Neutrophil (primary cell): ENCODE data around the gene ALOX15B.
A peak's percentile ranks its signal among the peaks of the same experiment; 100 is the strongest.

Experiments
- H3K27ac ChIP-seq: fragments of 200-600 bp; sonication (generic); 2 replicates; pipeline ENCODE4 v1.5.1; 2016; ENCODE audit warnings: mild to moderate bottlenecking, moderate library complexity
- H3K27me3 ChIP-seq: fragments of 200-600 bp; sonication (generic); 2 replicates; pipeline ENCODE4 v1.6.0; 2016; ENCODE audit warnings: mild to moderate bottlenecking
- H3K36me3 ChIP-seq: fragments of 200-600 bp; sonication (generic); 2 replicates; pipeline ENCODE4 v1.5.1; 2017
- H3K4me1 ChIP-seq, 2 experiments: fragments of 200-600 bp in 1 of 2; sonication (generic) in 1 of 2; 1 replicate in 1 of 2; 2 replicates in 1 of 2; pipeline versions ENCODE4 v1.5.1 to v1.6.1; 2013 to 2016; ENCODE audit warnings: low read depth in 1 of 2, low read length in 1 of 2, mild to moderate bottlenecking in 1 of 2, moderate library complexity in 1 of 2; ENCODE audit not compliant: control insufficient read depth in 1 of 2, insufficient read depth in 1 of 2
- H3K4me3 ChIP-seq, 2 experiments: fragments of 200-600 bp in 1 of 2; sonication (generic) in 1 of 2; 1 replicate in 1 of 2; 2 replicates in 1 of 2; pipeline ENCODE4 v1.5.1; 2013 to 2016; ENCODE audit warnings: low read depth in 1 of 2, low read length in 1 of 2, mild to moderate bottlenecking in 1 of 2, moderate library complexity in 1 of 2
- H3K9me3 ChIP-seq: fragments of 200-600 bp; sonication (generic); 2 replicates; pipeline ENCODE4 v1.5.1; 2016
- TF ChIP-seq, protein P1 (sequence below): fragments of 200-600 bp; sonication (generic); IDR thresholded peaks from 2 replicates; pipeline ENCODE4 v1.5.1; 2016; ENCODE audit warnings: antibody characterized with exemption

The ALOX15B gene

DNA sequence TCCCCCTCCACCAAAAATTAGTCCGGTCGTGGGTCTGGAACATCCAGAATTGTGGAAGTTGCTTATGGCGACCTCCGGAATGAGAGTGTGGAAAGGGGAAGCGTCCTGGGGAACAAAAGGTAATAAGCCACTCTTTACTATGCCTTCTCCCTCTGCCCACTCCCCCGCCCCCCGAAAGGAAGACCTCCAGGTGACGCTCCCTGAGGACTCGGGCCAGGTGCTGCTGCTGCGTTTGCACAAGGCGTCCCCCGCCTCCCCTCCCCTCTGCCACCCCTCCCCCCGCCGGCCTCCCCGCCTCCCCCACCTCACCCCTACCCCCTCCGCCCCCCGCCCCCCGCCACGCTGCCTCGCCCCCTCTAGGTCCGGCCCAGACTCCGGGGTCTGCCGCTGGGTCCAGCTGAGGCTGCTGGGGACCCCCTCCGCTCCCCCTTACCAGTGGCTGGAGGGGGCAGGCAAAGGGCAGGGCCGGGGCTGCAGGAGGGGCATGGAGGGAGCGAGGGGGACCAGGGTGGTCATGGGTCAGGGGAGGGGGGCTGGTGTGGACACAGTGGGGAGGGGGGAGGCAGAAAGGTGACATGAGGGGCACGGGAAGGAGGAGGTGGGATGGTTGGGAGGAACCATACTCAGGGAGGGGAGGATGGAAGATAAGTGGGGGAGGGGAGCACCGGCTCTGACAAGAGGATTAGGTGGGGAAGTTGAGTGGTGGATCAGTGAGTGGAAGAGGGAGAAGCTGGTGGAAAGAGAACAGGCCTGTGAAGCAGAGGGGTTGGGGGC, 25.1 kb downstream of the ALOX15B start:
- Histone ChIP-seq H3K4me1 (peaks cover 2 to 6% of the 10 kb centered on the region in 2 experiments), H3K9me3 (no peaks in the 10 kb centered on the region), H3K4me3 (no peak overlapping the region), H3K27ac (no peak overlapping the region), H3K36me3 (no peaks in the 10 kb centered on the region), H3K27me3 (peaks cover 89% of the 10 kb centered on the region)
- TF ChIP-seq, protein P1, sequence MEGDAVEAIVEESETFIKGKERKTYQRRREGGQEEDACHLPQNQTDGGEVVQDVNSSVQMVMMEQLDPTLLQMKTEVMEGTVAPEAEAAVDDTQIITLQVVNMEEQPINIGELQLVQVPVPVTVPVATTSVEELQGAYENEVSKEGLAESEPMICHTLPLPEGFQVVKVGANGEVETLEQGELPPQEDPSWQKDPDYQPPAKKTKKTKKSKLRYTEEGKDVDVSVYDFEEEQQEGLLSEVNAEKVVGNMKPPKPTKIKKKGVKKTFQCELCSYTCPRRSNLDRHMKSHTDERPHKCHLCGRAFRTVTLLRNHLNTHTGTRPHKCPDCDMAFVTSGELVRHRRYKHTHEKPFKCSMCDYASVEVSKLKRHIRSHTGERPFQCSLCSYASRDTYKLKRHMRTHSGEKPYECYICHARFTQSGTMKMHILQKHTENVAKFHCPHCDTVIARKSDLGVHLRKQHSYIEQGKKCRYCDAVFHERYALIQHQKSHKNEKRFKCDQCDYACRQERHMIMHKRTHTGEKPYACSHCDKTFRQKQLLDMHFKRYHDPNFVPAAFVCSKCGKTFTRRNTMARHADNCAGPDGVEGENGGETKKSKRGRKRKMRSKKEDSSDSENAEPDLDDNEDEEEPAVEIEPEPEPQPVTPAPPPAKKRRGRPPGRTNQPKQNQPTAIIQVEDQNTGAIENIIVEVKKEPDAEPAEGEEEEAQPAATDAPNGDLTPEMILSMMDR = no peak

DNA sequence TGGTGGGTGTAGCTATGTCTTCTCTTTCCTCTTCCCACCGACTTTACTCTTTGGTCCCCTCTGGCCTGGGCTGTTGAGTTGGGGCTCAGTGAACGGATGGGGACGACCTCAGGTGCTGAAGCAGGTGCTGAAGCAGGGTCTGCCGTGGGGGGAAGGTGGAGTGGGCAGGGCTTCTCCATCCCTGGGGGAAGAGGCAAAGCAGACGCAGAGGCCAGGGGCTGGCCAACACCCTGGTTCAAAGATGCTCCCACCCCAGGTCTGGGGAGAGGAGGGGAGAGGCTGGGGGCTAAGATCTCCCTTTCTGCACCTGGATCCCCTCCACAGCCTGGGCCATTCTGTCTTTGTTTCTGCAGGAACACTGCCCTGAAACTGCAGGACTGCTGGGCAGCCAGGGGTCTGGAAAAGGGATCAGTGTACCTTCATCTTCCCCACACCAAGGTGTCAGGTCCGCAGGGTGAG, 25.7 kb downstream of the ALOX15B start:
- Histone ChIP-seq H3K27ac (no peak overlapping the region), H3K9me3 (no peaks in the 10 kb centered on the region), H3K4me3 (no peak overlapping the region), H3K27me3 (peaks cover 83% of the 10 kb centered on the region), H3K4me1 (peaks cover 8 to 12% of the 10 kb centered on the region in 2 experiments), H3K36me3 (no peaks in the 10 kb centered on the region)
- TF ChIP-seq, protein P1 = no peak

GRCh38 chr17:8066841-8067775, 28.2 kb downstream of the ALOX15B start:
- H3K4me1 ChIP-seq = peaks cover 8 to 16% of the 10 kb centered on the region in 2 experiments
- H3K27ac ChIP-seq = no peak overlapping the region
- H3K9me3 ChIP-seq = no peaks in the 10 kb centered on the region
- no peak overlapping the region for H3K4me3 ChIP-seq
- peaks cover 78% of the 10 kb centered on the region for H3K27me3 ChIP-seq
- TF ChIP-seq, protein P1 = no peak
- no peaks in the 10 kb centered on the region for H3K36me3 ChIP-seq

DNA sequence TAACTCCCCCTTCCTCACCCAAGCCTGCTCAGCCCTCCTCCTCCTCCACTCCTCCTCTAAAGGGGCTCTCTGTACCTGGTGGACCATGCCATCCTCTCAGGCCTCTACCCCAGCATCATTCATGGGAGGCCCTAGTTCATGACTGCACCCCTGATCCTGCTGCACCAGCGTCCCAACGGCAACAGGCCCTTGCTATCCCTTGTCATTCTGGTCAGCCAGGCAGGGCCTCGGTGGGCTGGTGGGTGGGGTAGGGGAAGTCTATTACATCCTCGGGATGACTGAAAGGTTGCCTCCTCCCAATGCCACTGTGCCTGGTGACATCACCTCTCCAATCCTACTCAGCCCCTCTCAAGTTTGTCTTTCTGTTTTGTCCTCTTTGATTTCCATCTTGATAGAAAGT, 28.9 kb downstream of the ALOX15B start:
- peaks cover 78% of the 10 kb centered on the region for H3K27me3 ChIP-seq
- no peak overlapping the region for H3K27ac ChIP-seq
- peaks cover 8 to 17% of the 10 kb centered on the region in 2 experiments for H3K4me1 ChIP-seq
- TF ChIP-seq, protein P1 = no peak
- H3K36me3 ChIP-seq = no peaks in the 10 kb centered on the region
- no peaks in the 10 kb centered on the region for H3K9me3 ChIP-seq
- no peak overlapping the region for H3K4me3 ChIP-seq

DNA sequence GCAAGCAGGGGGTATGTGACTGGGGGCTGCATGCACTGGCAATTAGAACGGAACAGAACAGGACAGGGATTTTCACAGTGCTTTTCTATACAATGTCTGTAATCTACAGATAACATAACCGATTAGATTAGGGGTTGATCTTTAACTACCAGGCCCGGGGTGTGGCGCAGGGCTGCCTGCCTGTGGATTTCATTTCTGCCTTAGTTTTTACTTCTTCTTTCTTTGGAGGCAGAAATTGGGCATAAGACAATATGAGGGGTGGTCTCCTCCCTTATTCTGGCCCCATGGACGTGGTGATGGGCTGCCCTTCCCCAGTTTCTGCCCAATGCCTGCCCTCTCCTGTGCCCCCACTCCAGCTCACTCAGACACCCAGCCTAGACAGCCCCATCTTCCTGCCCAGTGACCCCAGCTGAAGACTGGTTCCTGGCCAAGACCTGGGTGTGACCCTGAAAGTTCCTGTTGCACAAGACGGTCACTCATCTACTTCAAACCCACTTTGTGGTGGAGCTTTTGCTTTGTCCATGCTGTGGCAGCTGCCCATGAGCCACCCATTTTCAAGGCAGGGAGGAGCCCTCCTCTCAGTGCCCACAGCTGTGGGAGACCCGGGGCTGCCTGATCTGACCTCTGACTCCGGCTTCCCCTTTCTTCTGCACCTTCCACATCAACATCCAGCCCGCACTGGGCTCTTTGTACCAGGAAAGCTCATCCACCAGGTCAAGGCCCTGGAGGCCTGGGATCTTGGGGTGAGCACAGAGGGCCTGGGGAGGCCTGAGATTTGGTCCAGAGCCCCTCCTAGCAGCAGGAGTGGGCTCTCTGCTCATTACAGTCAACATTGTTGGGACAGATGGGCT, 30.1 kb downstream of the ALOX15B start:
- peaks cover 78% of the 10 kb centered on the region for H3K27me3 ChIP-seq
- H3K36me3 ChIP-seq = no peaks in the 10 kb centered on the region
- peaks cover 8 to 27% of the 10 kb centered on the region in 2 experiments for H3K4me1 ChIP-seq
- peak overlapping the region; percentile 36 for H3K27ac ChIP-seq
- no peak overlapping the region for H3K4me3 ChIP-seq
- TF ChIP-seq, protein P1 = no peak
- H3K9me3 ChIP-seq = no peaks in the 10 kb centered on the region
